ENCODE measurements around the gene ZNF236.
A peak's percentile ranks its signal among the peaks of the same experiment; 100 is the strongest.

ZNF236 gene

DNA sequence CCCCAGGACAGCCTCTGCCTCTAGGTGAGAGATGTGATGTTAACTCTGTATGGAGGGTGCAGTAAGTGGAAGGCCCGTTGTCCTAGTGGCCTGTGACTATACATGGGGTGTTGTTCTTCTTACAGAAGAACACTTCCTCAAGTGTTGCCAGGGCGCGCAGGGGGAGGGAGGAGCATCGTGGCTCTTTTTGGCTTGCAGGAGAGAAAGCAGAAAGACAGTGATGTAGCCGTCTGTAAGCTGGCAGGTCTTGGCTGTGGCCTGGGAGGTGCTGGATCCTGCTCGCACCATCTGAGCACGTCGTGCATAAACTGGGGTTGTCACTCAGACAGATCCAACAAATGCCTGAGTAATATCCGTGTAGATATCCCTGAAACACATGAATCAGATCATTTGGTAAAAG is 44.3 kb downstream of the ZNF236 start:
- DNase-seq = no peak

DNA sequence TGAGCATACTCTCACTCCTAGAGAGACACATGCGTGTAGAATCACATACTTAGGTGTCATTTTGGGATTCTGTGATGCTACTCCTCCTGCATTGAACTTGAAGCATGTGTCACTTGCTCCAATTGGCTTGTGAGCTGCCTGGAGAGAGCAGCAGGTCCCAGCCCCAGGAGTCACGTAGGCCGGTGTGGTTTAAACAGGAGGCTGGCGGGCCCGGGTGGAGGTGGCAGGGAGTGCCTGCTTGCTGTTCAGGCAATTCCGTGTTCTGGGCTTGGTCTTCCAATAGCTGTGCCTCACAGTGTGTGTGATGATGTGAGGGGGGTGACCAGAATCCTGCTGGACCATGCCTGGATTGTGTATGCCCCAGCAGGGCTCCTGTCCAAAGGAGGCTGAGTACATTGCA is 51.0 kb downstream of the ZNF236 start:
- DNase-seq = no peak

DNA sequence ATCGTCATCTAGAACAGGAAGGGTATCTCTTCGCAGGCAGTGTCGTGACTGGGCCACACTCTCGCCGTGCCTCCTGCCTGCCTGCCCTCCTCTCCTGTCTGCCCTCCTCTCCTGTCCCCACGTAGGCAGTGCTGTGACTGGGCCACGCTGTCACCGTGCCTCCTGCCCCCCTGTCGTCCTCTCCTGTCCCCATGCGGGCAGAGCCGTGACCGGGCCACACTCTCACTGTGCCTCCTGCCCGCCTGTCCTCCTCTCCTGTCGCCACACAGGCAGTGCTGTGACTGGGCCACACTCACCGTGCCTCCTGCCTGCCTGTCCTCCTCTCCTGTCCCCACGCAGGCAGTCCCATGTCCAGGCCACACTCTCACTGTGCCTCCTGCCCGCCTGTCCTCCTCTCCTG is 51.4 kb downstream of the ZNF236 start:
- no peak for DNase-seq

DNA sequence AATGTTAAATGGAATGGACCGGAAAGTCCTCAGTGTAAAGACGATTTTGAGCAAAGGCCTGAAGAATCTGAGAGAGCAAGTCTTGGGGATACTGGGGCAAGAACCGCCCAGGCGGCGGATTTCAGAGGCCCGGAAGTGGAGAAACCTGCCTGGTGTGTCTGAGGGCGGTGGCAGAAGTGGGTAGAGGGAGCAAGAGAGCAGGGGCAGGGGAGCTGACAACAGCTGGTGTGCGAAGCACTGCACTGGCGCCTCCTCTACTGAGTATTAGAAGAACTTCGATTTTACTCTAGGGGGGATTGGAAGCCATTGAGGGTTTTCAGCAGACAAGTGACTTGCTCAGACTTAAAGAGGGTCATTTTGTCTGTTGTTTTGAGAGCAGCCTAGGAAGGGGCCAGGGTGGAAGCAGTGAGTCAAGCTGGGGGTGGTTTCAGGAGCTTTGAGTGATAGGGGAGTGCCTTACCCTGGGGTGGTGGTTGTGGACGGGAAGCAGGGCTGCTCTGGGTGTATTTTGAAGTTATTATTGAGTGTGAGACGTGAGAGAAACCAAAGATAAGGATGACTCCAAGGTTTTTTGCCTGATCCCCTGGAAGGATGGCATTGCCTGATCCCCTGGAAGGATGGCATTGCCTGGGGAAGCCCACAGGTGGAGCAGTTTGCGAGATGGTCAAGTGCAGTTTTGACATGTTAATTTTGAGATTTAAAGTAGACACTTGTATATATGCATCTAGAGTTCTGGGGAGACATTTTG is 52.5 kb downstream of the ZNF236 start:
- DNase-seq = no peak

DNA sequence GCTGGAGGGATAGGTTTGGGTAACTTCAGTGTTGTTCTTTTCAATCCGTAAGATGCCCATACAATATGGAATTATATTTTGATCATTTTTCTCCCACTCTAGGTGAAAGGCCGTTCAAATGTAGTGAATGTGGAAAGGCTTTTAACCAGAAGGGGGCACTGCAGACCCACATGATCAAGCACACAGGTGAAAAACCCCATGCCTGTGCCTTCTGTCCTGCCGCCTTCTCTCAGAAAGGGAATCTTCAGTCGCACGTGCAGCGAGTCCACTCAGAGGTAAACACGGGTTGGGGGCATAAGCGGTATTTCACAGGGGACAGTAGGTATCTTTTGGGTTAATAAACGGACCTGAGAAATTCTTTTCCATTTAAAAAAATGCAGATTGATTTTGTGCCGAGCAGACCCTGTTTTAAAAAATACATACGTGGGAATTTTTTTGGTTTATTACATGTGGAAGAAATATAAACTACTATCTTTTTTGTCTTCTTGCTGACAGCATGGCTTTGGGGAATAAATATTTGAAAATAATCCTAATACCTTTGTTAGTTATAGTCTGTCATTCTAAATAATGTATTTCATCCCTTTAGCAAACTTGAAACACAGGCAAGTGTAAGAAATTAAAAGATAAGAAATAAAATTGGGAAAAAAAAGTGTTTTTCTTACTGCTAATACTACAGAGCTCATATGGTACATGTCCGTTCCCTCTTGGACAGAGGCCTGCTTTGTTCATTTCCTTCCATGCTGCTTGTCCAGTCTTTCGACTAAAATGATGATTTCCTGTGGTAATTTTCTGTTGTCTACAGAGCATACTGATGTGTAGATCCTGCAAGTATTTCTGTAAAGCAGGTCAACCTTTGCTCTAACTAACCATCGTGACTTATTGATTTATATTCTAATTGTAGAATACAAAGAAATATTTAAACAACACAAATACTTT is 53.3 kb downstream of the ZNF236 start:
- DNase-seq = peak; percentile 43

DNA sequence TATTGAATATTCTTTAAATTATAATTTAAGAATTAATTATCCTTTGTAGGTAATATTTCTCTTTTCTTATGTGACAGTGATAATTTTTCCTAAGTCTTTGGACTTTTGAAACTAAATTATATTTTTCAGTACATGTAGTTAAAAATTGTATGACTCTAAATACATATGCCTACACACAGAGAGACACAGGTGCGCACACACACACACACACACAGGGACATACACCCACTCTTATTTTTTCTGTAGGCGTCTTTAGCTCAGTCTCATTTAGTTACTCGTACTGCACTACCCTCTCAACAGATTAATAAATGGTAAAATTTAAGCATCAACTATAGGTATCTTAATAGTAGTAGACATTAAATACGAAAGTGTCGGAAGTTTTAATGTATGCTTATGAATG is 56.1 kb downstream of the ZNF236 start:
- no peak for DNase-seq

DNA sequence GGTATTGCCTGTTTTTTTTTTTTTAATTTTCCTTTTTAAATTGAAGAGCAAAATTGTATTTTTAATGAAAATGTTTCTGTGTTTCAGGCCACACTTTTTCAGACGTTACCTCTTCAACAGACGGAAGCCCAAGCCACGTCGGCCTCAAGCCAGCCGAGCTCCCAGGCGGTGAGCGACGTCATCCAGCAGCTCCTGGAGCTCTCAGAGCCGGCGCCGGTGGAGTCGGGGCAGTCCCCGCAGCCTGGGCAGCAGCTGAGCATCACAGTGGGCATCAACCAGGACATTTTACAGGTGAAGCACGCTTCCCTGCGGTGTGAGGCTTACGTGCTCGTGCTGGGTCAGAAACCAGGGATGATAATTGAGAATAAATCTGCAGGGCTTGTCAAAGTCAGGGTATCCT is 57.7 kb downstream of the ZNF236 start:
- DNase-seq = no peak

DNA sequence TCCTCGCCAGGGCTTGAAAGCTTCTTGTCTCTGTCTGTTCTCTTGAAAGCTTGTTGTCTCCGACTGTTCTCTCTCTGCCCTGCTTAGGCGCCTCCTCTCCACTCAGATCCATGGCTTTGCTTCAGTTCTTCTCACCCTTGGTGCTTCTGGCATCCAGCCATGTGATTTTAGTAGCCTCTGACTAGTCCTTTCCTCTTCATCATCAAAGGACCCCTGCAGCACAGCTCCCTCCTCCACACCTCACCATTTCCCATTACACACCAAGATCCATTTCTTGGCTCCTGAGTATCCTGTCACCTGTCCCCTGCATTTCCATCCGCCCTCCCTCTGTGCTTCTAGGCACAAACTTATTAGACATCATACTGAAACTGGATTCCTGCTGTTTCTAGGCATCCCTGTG is 59.4 kb downstream of the ZNF236 start:
- no peak for DNase-seq

DNA sequence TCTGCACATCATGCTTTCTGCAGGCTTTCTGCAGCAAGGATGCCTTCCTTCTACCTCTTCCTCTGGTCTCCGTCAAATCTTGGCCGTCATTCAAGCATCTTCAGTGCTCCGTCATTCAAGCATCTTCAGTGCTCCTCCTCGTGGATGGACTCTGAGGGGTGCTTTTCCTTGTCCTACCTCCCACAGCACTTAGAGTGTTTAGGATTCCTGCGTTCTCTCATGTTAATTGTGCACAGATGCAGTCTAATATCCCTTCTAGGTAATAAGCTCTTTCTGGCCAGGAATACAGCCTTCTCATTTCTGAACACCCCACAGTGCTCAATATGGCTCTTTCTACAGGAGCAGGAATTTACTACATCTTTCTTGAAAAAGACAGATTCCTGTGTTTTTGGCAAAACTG is 59.8 kb downstream of the ZNF236 start:
- no peak for DNase-seq

DNA sequence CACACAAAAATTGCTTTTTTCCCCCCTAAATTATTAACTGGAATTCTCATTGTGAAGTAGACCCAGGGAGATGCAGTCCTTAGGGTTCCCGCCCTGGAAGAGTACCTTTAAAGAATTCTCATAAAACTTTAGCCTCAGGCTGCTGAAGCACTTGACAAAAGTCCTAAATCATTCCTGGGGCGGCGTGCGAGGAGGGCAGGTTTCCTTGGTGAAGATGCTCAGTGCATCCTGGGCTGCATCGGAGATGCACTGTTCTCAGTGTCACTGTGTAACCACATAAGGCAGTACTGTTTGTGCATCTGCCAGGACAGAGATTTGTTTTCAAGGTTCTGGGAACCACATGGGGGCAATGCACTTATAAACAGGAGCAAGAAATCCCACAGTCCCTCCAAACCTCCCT is 62.6 kb downstream of the ZNF236 start:
- DNase-seq = no peak

DNA sequence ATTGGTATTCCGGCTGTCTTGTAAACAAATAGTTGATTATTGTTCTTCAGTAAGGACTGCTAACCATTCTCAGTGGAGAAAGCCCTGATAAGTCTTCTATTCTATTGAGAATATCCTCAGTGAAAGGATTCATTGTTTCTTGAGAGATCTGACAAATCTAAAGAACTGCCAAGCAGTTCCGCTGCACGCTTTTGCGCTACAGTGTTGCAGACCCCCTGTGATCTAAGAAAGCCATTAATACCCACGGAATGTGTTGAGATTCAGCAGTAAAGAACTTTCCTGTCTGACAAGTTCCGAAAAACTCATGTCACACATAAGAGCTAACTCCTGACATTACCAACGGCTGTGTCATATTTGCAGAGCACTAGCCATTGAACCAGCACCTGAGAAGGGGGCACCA is 63.8 kb downstream of the ZNF236 start:
- DNase-seq = no peak

DNA sequence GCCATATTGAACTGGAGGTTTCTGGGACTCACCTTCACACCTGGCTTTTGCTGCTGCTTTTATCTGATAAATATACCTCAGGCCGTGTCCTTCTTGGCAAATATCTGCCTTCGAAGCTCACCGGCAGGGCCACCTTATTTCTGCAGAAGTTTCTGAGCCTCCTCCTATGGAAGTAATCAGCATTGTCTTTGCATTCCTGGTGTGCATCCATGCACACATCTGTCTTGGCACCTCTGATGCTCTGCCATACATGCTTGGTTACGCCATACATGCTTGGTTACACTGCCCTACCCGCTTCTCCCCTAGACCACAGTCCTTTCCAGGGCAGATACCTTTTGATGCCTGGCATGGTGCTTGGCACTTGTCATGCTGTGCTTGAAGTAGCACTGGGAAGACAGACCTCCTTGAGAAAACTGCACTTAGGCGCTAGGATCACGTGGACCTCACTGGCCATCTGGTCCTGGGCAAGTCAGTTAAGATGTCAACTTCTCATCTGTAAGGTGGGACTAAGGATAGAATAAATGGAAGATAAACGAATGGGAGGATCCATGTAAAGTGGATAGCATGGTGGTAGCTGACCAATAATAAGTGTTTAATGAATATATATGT is 66.8 kb downstream of the ZNF236 start:
- no peak for DNase-seq

DNA sequence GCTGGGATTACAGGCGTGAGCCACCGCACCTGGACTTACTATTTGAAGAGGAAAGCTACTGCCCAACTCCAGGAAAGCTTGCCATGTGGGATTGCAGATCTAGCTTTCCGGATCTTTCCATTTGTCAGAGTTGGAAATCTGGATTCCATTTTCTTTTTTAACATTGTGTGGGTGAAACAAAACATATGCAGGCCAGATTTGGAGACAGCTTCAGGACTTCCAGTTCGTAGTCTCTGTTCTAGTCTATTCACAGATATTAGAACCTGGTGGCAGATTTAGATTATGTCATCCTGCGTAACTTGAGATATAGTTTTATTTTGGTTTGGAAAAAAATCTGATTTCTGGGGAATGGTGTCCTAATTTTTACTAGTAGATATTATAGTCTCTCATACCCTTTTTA is 70.5 kb downstream of the ZNF236 start:
- no peak for DNase-seq

DNA sequence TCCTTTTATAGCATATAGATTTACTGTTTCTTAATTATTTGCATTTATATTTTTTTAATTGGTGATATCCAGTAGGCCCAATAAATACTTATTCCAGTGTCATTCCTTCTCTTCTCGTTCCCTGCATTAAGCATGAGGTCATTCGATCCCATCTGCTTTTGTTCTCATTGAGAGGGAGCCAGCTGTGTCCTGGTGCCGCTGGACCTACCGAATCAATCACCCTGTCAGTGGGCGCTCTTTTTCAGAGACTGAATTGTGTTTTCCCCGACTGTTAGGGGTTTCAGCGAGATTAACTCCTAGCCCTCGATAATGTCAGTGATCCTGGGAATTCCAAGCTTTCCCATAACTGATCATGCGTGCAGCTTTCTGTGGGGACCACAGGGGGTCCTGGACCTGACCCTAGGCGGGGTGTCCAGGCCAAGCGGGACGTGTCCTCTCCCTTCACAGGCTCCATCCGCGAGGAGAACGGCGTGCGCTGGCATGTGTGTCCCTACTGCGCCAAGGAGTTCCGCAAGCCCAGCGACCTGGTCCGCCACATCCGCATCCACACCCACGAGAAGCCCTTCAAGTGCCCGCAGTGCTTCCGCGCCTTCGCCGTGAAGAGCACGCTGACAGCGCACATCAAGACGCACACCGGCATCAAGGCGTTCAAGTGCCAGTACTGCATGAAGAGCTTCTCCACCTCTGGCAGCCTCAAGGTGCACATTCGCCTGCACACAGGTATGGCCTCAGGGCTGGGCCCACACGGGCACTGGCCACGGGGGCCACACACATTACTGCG is 72.4 kb downstream of the ZNF236 start:
- DNase-seq = no peak

DNA sequence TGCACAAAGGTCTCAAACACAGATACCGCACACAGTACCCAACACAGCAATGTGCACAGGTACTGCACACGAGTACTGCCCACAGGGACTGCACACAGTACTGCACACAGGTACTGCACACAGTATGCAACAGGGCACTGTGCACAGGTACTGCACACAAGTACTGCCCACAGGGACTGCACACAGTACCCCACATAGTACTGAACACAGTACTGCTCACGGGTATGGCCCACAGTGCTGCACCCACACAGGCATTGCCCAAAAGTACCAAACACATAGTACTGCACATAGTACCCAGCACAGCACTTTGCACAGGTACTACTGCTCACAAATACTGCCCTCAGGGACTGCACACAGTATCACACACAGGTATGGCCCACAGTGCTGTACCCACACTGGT is 73.1 kb downstream of the ZNF236 start:
- DNase-seq = no peak

DNA sequence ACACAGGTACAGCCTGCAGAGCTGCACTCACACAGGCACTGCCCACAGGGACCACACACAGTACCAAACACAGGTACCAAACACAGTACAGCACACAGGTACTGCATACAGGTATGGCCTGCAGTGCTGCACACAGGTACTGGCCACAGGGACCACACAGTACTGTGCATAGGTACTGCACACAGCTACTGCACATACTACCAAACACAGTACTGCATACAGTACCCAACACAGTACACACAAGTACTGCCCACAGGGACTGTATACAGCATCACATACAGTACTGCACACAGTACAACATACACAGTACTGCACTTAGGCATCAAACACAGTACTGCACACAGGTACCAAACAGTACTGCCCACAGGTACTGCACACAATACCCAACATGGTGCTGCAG is 74.3 kb downstream of the ZNF236 start:
- DNase-seq = no peak

DNA sequence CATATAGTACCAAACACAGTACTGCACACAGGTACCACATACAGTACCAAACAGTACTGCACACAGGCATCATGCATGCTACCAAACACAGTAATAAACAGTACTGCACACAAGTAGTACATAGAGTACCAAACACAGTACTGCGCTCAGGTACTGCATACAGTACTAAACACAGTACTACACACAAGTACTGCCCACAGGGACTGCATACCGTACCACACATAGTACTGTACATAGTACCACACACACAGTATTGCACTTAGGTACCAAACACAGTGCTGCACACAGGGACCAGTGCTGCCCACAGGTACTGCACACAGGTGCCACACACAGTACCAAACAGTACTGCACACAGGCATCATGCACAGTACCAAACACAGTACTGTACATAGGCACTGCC is 74.9 kb downstream of the ZNF236 start:
- no peak for DNase-seq

DNA sequence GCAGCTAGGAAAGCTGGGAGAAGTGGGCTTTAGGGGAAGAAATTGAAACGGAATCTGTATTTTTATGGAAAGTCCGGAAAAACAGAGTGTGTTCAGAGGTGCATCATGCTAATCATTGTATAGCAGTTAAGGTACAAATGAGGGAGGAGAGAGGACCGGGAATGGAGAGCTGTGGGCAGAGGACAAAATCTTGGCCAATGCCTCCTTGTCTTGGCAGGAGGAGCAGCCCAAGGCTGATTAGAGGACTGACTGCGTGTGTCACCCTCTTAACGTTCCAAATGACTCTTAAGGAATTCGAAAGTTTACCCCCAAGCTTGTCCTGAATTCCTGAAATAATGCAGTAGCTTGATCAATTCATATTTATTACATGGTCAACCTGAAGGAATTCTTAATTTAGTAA is 81.0 kb downstream of the ZNF236 start:
- DNase-seq = no peak

DNA sequence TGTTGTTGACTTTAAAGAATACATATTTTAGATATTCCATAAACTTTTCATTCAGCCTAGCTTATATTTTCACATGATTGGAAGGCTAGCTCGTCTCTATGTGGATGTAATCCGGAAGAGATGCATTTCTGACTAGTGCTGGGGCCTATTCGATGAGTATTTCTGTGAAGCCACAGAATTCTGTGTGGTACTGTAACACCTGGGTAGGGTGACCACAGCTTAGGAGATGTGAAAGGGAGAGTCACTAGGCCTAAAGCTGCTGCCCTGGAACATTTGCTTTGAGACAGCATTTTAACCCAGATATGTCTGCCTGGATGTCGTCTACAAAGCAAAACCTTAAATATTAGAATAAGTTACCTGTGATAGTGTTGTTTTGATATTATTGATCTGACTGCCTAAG is 83.5 kb downstream of the ZNF236 start:
- DNase-seq = no peak

DNA sequence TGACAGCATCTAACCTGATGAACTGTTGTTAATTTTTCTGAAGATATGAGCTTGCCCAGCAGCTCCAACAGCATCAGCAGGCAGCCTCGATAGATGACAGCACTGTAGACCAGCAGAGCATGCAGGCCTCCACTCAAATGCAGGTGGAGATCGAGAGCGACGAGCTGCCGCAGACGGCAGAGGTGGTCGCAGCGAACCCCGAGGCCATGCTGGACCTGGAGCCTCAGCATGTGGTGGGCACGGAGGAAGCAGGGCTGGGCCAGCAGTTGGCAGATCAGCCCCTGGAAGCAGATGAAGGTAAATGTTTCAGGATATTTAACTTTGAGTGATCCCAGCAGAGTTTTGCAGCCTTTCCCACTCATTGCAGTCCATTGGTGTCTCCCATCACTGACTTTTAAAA is 85.9 kb downstream of the ZNF236 start:
- no peak for DNase-seq

DNA sequence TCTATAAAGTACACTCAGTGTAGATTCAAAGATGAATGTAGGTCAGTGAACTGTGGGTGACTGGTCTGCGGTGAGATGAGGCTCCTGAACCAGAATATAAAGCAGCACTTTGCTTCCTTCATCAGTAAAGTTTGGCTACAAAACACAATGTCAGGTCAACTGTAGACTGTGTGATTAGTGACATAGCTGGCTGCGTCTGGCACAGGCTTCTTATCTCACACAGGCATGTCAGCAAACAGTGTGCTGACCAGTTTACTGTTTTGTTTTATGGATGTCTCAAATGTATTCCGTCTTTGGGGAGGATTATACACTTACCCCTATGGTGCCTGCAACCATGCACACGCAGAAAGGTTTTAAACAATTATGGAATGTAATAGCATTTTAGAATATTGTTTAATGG is 87.1 kb downstream of the ZNF236 start:
- DNase-seq = no peak

DNA sequence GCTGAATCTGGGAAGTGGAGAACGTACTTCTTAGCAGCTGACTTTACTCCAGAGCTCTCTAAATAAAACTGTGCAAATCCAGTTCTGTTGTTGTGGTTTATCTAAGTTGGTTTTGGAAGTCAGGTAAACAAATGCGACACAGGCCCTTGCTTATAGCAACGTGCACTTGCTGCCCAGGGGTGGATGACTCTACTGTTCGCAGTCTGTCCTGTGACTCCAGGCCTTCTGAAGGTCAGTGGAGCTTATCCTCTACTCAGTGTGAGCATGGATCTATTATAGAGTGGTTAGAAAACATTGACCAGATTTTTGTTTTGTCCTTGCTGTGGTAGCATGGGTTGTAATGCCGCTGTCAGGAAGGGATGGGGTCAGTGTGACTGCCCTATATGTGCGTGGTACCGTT is 89.1 kb downstream of the ZNF236 start:
- DNase-seq = no peak

DNA sequence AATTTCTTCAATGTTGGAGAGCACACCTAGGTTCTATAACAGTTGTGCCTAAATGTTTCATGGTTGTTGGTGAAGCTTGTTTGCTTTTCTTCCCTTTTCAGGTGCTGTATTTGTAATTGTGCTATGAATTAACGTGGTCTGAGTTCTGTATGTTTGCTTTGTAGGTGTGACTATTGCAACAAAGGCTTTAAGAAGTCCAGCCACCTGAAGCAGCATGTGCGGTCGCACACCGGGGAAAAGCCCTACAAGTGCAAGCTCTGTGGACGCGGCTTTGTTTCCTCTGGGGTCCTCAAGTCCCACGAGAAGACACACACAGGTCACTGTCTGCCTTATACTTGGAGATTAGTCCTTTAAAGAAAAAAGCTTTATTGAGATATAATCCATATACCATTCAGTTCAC is 91.2 kb downstream of the ZNF236 start:
- DNase-seq = no peak
